Testis (tissue), 3 donors: ENCODE measurements around the gene PCDHA1. TPM values are rescaled to one million over a fixed set of nuclear protein-coding genes. Genes with fewer than 3 reads are reported as not detected.

Experiments used
- DNase-seq: peaks from one replicate; pipeline ENCODE4 v3.0.0-alpha.2; 2019
- H3K27ac ChIP-seq, 2 donors: fragments of 200-600 bp; sonication (generic); one replicate each; pipeline ENCODE4 v1.5.1; 2019
- H3K27me3 ChIP-seq: fragments of 200-600 bp; sonication (generic); one replicate; pipeline ENCODE4 v1.5.1; 2019
- H3K36me3 ChIP-seq: fragments of 200-600 bp; sonication (generic); one replicate; pipeline ENCODE4 v1.5.1; 2017; ENCODE audit warnings: low read depth; ENCODE audit errors: missing control alignments
- H3K4me1 ChIP-seq: fragments of 200-600 bp; sonication (generic); one replicate; pipeline ENCODE4 v1.5.1; 2019
- H3K4me3 ChIP-seq, 2 donors: fragments of 200-600 bp; sonication (generic); one replicate each; pipeline ENCODE4 v1.5.1; 2017 to 2019
- H3K9me3 ChIP-seq: fragments of 200-600 bp; sonication (generic); one replicate; pipeline ENCODE4 v1.5.1; 2017
- CTCF ChIP-seq, 3 experiments: fragments of 450-650 bp in 2 of 3; fragments of 200-600 bp in 1 of 3; sonication (generic) in 1 of 3; IDR thresholded peaks; one replicate each; pipeline ENCODE4 v1.5.1; 2016 to 2019; ENCODE audit warnings: antibody characterized with exemption in 3 of 3, mild to moderate bottlenecking in 2 of 3, moderate library complexity in 1 of 3
- POLR2A ChIP-seq: fragments of 450-650 bp; IDR thresholded peaks from one replicate; pipeline ENCODE4 v1.6.1; 2017; ENCODE audit warnings: antibody characterized with exemption, mild to moderate bottlenecking, moderate library complexity
- WGBS, 2 donors: methylation state at CpG; one replicate each; pipeline ENCODE4 v1.1.5; 2018; 5-methylcytosine and 5-hydroxymethylcytosine counted together
- intact Hi-C: fragments of 100-400 bp; cut with DNase I; formaldehyde crosslinking; loops from one replicate; pipeline ENCODE4 v1.15.1; 2023; ENCODE audit warnings: low total_unique reads
- polyA plus RNA-seq: library from polyadenylated mRNA; stranded (reverse); fragments of 350-450 nt; fragmentation: Illumina TruSeq; extraction: RNeasy Lipid Tissue Mini Kit (QIAGEN cat#74804); gene quantifications from one replicate; pipeline ENCODE4 v1.2.3, GENCODE V29; 2014; ENCODE audit warnings: low read depth, low replicate concordance; ENCODE audit not compliant: insufficient read depth
- total RNA-seq, 2 donors: library from RNA; depleted of rRNA; stranded (reverse); fragments of >200 nt; gene quantifications; one replicate each; pipeline ENCODE4 v1.2.3, GENCODE V29; 2016

Gene PCDHA1
- total and polyA plus RNA-seq, 3 donors from 2014 or later: 1.7 to 2.6 (median 1.8) TPM

- TF ChIP-seq CTCF (IDR thresholded peaks at IDR 0.05) (no peak), POLR2A (no peak)
- DNase-seq: no peak
Observed at GRCh38 chr5:141003791-141004611, 218.1 kb downstream of the PCDHA1 start.

GRCh38 chr5:141007791-141008190, 221.9 kb downstream of the PCDHA1 start:
- no peak for DNase-seq
- H3K9me3 ChIP-seq: no peaks in the 10 kb centered on the region
- H3K4me3 ChIP-seq: no peak overlapping the region
- intact Hi-C loops: no loop called here
- H3K27me3 ChIP-seq: no peaks in the 10 kb centered on the region
- H3K4me1 ChIP-seq: no peaks in the 10 kb centered on the region
- TF ChIP-seq POLR2A (no peak), CTCF (IDR thresholded peaks at IDR 0.05) (no peak)
- no peak overlapping the region for H3K27ac ChIP-seq
- H3K36me3 ChIP-seq: no peaks in the 10 kb centered on the region

More at GRCh38 chr5:141003791-141004611, 218.1 kb downstream of the PCDHA1 start:
- H3K27me3 ChIP-seq: no peaks in the 10 kb centered on the region
- no peaks in the 10 kb centered on the region for H3K9me3 ChIP-seq
- intact Hi-C loops: no loop called here
- no peak overlapping the region for H3K27ac ChIP-seq
- H3K4me3 ChIP-seq: no peak overlapping the region
- no peaks in the 10 kb centered on the region for H3K36me3 ChIP-seq
- 58 to 60% methylated on average over 4 of the region's 4 CpGs for WGBS, 2 donors
- H3K4me1 ChIP-seq: peaks cover 4% of the 10 kb centered on the region

- Histone ChIP-seq H3K4me3 (no peak overlapping the region), H3K4me1 (no peaks in the 10 kb centered on the region), H3K27ac (no peak overlapping the region), H3K27me3 (no peaks in the 10 kb centered on the region), H3K36me3 (no peaks in the 10 kb centered on the region), H3K9me3 (no peaks in the 10 kb centered on the region)
- WGBS, 2 donors: 50 to 56% methylated on average over 12 of the region's 12 CpGs
- TF ChIP-seq POLR2A: no peak
- TF ChIP-seq CTCF (IDR thresholded peaks at IDR 0.05): no peak
- no peak for DNase-seq
- intact Hi-C loops: no loop called here
Observed at GRCh38 chr5:141010047-141010793, 224.3 kb downstream of the PCDHA1 start.

- no peaks in the 10 kb centered on the region for H3K27me3 ChIP-seq
- no peaks in the 10 kb centered on the region for H3K9me3 ChIP-seq
- no peak overlapping the region for H3K27ac ChIP-seq
- DNase-seq: no peak
- intact Hi-C loops: no loop called here
- H3K36me3 ChIP-seq: no peaks in the 10 kb centered on the region
- H3K4me3 ChIP-seq: no peak overlapping the region
- no peak for TF ChIP-seq CTCF (IDR thresholded peaks at IDR 0.05)
- TF ChIP-seq POLR2A: no peak
- H3K4me1 ChIP-seq: no peaks in the 10 kb centered on the region
Observed at GRCh38 chr5:141017943-141018342, 232.0 kb downstream of the PCDHA1 start.
